ENCODE measurements around the gene GPR62. TPM values are rescaled to one million over a fixed set of nuclear protein-coding genes. Genes with fewer than 3 reads are reported as not detected.

Gene GPR62
- total RNA-seq, 1 donor from 2014 or later = not detected

- no peak for DNase-seq (ENCODE audit: low spot score)
- H3K27ac Mint-ChIP-seq (ENCODE audit: unreplicated experiment) = no peak overlapping the region
- H3K9me3 Mint-ChIP-seq (ENCODE audit: low read depth) = no peaks in the 10 kb centered on the region
- no peaks in the 10 kb centered on the region for H3K36me3 Mint-ChIP-seq (ENCODE audit: low read depth)
- peaks cover 27% of the 10 kb centered on the region for H3K4me1 Mint-ChIP-seq (ENCODE audit: low read depth)
- peak; percentile 99 for TF ChIP-seq CTCF (IDR thresholded peaks at IDR 0.05)
- H3K27me3 Mint-ChIP-seq (ENCODE audit: low read depth) = peaks cover 2% of the 10 kb centered on the region
- H3K4me3 Mint-ChIP-seq (ENCODE audit: unreplicated experiment) = no peak overlapping the region
Observed at GRCh38 chr3:52001443-52001974, 46.3 kb downstream of the GPR62 start.

- Mint-ChIP-seq H3K27me3 (ENCODE audit: low read depth) (peaks cover 2% of the 10 kb centered on the region), H3K4me3 (ENCODE audit: unreplicated experiment) (no peak overlapping the region), H3K4me1 (ENCODE audit: low read depth) (peaks cover 27% of the 10 kb centered on the region), H3K9me3 (ENCODE audit: low read depth) (no peaks in the 10 kb centered on the region), H3K27ac (ENCODE audit: unreplicated experiment) (no peak overlapping the region), H3K36me3 (ENCODE audit: low read depth) (no peaks in the 10 kb centered on the region)
- DNase-seq (ENCODE audit: low spot score) = no peak
- TF ChIP-seq CTCF (IDR thresholded peaks at IDR 0.05) = no peak
Observed at GRCh38 chr3:52002748-52003147, 47.6 kb downstream of the GPR62 start.

- no peaks in the 10 kb centered on the region for H3K9me3 Mint-ChIP-seq (ENCODE audit: low read depth)
- H3K36me3 Mint-ChIP-seq (ENCODE audit: low read depth) = no peaks in the 10 kb centered on the region
- no peaks in the 10 kb centered on the region for H3K27me3 Mint-ChIP-seq (ENCODE audit: low read depth)
- no peak overlapping the region for H3K27ac Mint-ChIP-seq (ENCODE audit: unreplicated experiment)
- H3K4me1 Mint-ChIP-seq (ENCODE audit: low read depth) = peaks cover 22% of the 10 kb centered on the region
- TF ChIP-seq CTCF (IDR thresholded peaks at IDR 0.05) = peak; percentile 88
- no peak overlapping the region for H3K4me3 Mint-ChIP-seq (ENCODE audit: unreplicated experiment)
- no peak for DNase-seq (ENCODE audit: low spot score)
Observed at GRCh38 chr3:52004163-52004787, 49.1 kb downstream of the GPR62 start.

- Mint-ChIP-seq H3K27me3 (ENCODE audit: low read depth) (no peaks in the 10 kb centered on the region), H3K9me3 (ENCODE audit: low read depth) (no peaks in the 10 kb centered on the region), H3K4me1 (ENCODE audit: low read depth) (peaks cover 22% of the 10 kb centered on the region), H3K27ac (ENCODE audit: unreplicated experiment) (no peak overlapping the region), H3K36me3 (ENCODE audit: low read depth) (no peaks in the 10 kb centered on the region), H3K4me3 (ENCODE audit: unreplicated experiment) (no peak overlapping the region)
- DNase-seq (ENCODE audit: low spot score) = no peak
- no peak for TF ChIP-seq CTCF (IDR thresholded peaks at IDR 0.05)
Observed at GRCh38 chr3:52004906-52005395, 49.8 kb downstream of the GPR62 start.

- H3K9me3 Mint-ChIP-seq (ENCODE audit: low read depth) = no peaks in the 10 kb centered on the region
- H3K27ac Mint-ChIP-seq (ENCODE audit: unreplicated experiment) = no peak overlapping the region
- H3K4me1 Mint-ChIP-seq (ENCODE audit: low read depth) = peaks cover 22% of the 10 kb centered on the region
- no peaks in the 10 kb centered on the region for H3K36me3 Mint-ChIP-seq (ENCODE audit: low read depth)
- no peak for DNase-seq (ENCODE audit: low spot score)
- peak; percentile 11 for TF ChIP-seq CTCF (IDR thresholded peaks at IDR 0.05)
- H3K4me3 Mint-ChIP-seq (ENCODE audit: unreplicated experiment) = no peak overlapping the region
- no peaks in the 10 kb centered on the region for H3K27me3 Mint-ChIP-seq (ENCODE audit: low read depth)
Observed at GRCh38 chr3:52005571-52005986, 50.4 kb downstream of the GPR62 start.

Measured in chondrocyte (in vitro differentiated cells).